ENCODE data around the gene MKI67.

The MKI67 gene

DNA sequence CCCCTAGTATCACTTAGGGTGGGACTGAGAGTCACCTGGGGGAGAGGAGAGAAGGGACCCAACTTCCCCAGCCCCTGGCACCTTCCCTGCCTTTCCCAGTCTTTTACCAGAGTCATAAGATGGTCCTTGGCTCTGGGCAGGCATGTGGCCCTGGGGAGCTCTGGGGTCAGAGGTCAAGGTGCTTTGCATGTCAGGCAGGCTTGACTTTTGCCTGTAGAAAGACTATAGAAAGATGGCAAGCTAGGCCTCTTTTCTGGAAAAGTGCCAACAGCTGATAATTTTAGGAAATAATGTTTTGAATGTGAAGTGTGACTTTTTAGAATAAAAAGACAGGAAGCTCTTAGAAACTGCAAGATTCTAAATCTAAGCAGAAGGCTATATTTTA lies 67.5 kb downstream of the MKI67 start:
- Histone ChIP-seq H3K27me3 (ENCODE audit: control insufficient read depth, insufficient read depth, low read length) (no peaks in the 10 kb centered on the region), H3K27ac (no peak overlapping the region), H3K4me2 (ENCODE audit: low read length) (no peak overlapping the region), H3K4me1 (no peaks in the 10 kb centered on the region), H3K4me3 (ENCODE audit: low read depth, low read length) (no peak overlapping the region), H3K79me2 (no peaks in the 10 kb centered on the region), H3K36me3 (ENCODE audit: control insufficient read depth, insufficient read depth, low read length) (no peaks in the 10 kb centered on the region), H2AFZ (no peak overlapping the region), H3K9me3 (ENCODE audit: control insufficient read depth, low read length) (no peaks in the 10 kb centered on the region), H3K9ac (no peak overlapping the region)
- TF ChIP-seq, protein P1, sequence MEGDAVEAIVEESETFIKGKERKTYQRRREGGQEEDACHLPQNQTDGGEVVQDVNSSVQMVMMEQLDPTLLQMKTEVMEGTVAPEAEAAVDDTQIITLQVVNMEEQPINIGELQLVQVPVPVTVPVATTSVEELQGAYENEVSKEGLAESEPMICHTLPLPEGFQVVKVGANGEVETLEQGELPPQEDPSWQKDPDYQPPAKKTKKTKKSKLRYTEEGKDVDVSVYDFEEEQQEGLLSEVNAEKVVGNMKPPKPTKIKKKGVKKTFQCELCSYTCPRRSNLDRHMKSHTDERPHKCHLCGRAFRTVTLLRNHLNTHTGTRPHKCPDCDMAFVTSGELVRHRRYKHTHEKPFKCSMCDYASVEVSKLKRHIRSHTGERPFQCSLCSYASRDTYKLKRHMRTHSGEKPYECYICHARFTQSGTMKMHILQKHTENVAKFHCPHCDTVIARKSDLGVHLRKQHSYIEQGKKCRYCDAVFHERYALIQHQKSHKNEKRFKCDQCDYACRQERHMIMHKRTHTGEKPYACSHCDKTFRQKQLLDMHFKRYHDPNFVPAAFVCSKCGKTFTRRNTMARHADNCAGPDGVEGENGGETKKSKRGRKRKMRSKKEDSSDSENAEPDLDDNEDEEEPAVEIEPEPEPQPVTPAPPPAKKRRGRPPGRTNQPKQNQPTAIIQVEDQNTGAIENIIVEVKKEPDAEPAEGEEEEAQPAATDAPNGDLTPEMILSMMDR (IDR thresholded peaks at IDR 0.05) = no peak

DNA sequence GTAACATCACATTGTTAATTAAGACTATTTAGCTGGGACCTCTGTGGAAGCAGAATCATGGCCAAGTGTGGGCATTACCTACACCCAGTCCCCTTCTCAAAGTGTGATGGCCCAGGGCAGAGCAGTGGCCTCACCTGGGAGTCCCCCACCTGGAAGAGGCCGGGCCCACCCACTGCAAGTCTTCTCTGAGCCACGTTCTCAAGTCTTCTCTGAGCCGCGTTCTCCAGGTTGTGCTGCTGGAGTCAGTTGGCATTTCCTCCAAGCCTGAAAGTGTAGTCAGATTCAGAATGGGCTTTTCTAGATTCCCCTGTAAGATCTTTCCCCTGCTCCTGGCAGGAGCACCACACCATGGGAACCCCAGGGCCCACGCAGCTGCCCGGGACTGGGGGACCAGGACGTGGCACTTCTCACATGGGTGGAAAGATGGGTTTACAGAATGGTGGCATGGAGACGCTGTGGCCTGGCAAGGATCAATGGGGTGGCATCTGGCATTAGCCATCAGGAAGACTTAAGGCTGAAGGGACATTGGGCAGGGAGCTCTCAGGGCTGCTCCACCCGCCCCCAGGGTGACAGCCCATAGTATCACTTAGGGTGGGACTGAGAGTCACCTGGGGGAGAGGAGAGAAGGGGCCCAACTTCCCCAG lies 68.0 kb downstream of the MKI67 start:
- H3K9me3 ChIP-seq (ENCODE audit: control insufficient read depth, low read length) = no peaks in the 10 kb centered on the region
- no peaks in the 10 kb centered on the region for H3K36me3 ChIP-seq (ENCODE audit: control insufficient read depth, insufficient read depth, low read length)
- no peaks in the 10 kb centered on the region for H3K4me1 ChIP-seq
- H3K79me2 ChIP-seq = no peaks in the 10 kb centered on the region
- TF ChIP-seq, protein P1 (IDR thresholded peaks at IDR 0.05) = no peak
- no peak overlapping the region for H3K27ac ChIP-seq
- no peak overlapping the region for H3K4me3 ChIP-seq (ENCODE audit: low read depth, low read length)
- no peak overlapping the region for H3K4me2 ChIP-seq (ENCODE audit: low read length)
- no peaks in the 10 kb centered on the region for H3K27me3 ChIP-seq (ENCODE audit: control insufficient read depth, insufficient read depth, low read length)
- H2AFZ ChIP-seq = no peak overlapping the region
- H3K9ac ChIP-seq = no peak overlapping the region

DNA sequence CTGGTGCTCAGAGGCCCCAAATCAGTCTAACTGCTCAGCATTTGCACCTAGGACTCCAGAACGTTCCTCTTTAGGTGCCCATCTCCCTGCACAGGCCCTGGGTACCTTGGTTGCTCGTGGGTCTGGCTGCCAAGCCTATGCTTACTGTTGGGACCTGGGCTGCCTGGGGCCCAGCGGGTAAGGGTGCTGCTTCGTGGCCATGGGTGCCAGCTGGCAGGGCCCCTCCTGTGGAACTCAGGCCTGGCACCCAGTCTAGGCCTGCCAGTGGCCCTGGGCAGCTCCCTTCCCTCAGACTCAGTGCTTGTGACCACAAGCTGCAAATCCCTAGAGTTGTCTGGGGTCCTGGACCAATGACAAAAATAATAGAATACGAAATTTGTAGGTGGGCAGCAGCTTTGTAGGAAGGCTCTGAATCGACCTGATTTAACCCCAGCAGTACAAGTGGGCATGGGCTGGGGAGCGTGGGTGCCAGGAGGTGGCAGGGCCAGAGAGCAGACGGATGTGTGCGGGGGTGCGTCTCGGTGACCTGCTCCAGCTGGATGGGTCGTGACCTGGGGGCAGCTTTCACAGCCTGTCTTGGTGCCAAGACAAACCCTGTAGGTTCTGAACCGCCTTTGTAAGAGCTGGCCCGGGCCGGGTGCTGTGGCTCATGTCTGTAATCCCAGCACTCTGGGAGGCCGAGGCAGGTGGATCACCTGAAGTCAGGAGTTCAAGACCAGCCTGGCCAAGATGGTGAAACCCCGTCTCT lies 69.7 kb downstream of the MKI67 start:
- H3K36me3 ChIP-seq (ENCODE audit: control insufficient read depth, insufficient read depth, low read length) = no peaks in the 10 kb centered on the region
- H3K4me3 ChIP-seq (ENCODE audit: low read depth, low read length) = no peak overlapping the region
- no peaks in the 10 kb centered on the region for H3K4me1 ChIP-seq
- no peaks in the 10 kb centered on the region for H3K27me3 ChIP-seq (ENCODE audit: control insufficient read depth, insufficient read depth, low read length)
- H3K4me2 ChIP-seq (ENCODE audit: low read length) = no peak overlapping the region
- H3K9ac ChIP-seq = no peak overlapping the region
- H3K79me2 ChIP-seq = no peaks in the 10 kb centered on the region
- H3K9me3 ChIP-seq (ENCODE audit: control insufficient read depth, low read length) = no peaks in the 10 kb centered on the region
- no peak overlapping the region for H3K27ac ChIP-seq
- H2AFZ ChIP-seq = no peak overlapping the region
- TF ChIP-seq, protein P1 (IDR thresholded peaks at IDR 0.05) = no peak

DNA sequence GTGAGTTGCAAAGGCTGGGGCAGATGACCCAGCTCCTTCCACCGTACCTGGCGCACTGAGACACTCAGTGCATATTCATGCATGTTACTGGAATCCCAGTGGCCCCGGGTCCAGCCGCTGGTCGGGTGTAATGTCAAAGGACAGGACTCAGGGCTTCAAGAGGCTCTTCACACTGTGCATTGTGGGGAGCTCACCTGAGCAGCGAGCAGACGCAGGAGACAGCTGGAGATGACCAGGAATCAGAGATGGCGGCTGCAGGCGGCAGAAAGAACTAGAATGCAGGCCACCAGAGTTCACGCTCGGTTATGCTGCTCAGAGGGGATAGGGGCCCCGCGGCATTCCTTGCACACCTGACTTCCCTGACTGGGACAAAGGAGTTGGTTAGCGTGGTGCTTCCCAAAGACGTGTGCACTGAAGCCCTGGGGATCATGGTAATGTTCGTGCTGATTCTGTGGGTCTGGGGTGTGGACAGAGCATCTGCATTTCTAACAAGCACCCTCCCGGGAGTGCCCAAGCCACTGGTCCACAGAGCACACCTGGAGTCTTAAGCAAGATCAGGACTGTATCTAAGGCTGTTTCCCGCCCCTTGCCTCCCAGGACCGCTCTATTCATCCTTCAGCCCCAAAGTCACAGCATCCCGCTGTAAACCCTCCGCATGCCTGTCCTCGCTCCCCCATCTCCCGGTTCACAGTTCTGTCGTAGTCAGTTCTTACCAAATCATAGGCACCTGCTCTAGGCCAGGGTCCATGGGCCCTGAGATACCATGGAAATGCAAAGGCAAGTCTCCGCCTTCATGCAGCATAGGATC lies 71.0 kb downstream of the MKI67 start:
- Histone ChIP-seq H3K27me3 (ENCODE audit: control insufficient read depth, insufficient read depth, low read length) (no peaks in the 10 kb centered on the region), H3K36me3 (ENCODE audit: control insufficient read depth, insufficient read depth, low read length) (no peaks in the 10 kb centered on the region), H3K27ac (no peak overlapping the region), H3K79me2 (no peaks in the 10 kb centered on the region), H3K4me3 (ENCODE audit: low read depth, low read length) (no peak overlapping the region), H3K4me2 (ENCODE audit: low read length) (no peak overlapping the region), H3K9me3 (ENCODE audit: control insufficient read depth, low read length) (no peaks in the 10 kb centered on the region), H2AFZ (no peak overlapping the region), H3K4me1 (no peaks in the 10 kb centered on the region), H3K9ac (no peak overlapping the region)
- TF ChIP-seq, protein P1 (IDR thresholded peaks at IDR 0.05) = no peak
